GM18499 (cell line): Measurements from ENCODE around the gene TMEM135.
"Not testable (repeated sequence)": the region's sequence is repeated elsewhere in the genome, so short reads cannot be mapped to it uniquely, and the experiment has no call there.

Source experiments
- ATAC-seq: cut with Tn5 transposase; IDR thresholded peaks from one replicate; pipeline ENCODE4 v1.9.1; 2021; ENCODE audit warnings: moderate number of reproducible peaks; ENCODE audit not compliant: insufficient read depth, unreplicated experiment

The TMEM135 gene

GRCh38 chr11:87019613-87020271, 18.0 kb upstream of the TMEM135 start:
- ATAC-seq: no peak

- ATAC-seq: no peak
These were observed 17.4 kb upstream of the TMEM135 start for GRCh38 chr11:87020336-87020735.

GRCh38 chr11:87020764-87021365, 16.9 kb upstream of the TMEM135 start:
- ATAC-seq: no peak

GRCh38 chr11:87022254-87022653, 15.5 kb upstream of the TMEM135 start:
- no peak for ATAC-seq

GRCh38 chr11:87022738-87023137, 15.0 kb upstream of the TMEM135 start:
- ATAC-seq: no peak

GRCh38 chr11:87026415-87026814, 11.3 kb upstream of the TMEM135 start:
- ATAC-seq: not testable (repeated sequence)

GRCh38 chr11:87030458-87031054, 7.2 kb upstream of the TMEM135 start:
- ATAC-seq: no peak

GRCh38 chr11:87031433-87032170, 6.1 kb upstream of the TMEM135 start:
- no peak for ATAC-seq

- no peak for ATAC-seq
These were observed 4.2 kb upstream of the TMEM135 start for GRCh38 chr11:87033561-87033960.

GRCh38 chr11:87035976-87036583, 1.7 kb upstream of the TMEM135 start:
- ATAC-seq: no peak

- peak; percentile 1 for ATAC-seq
These were observed 831 bp upstream of the TMEM135 start for GRCh38 chr11:87036756-87037449.

GRCh38 chr11:87038235-87038977, 672 bp downstream of the TMEM135 start:
- no peak for ATAC-seq

GRCh38 chr11:87039371-87039770, 1.6 kb downstream of the TMEM135 start:
- no peak for ATAC-seq

- ATAC-seq: no peak
These were observed 6.2 kb downstream of the TMEM135 start for GRCh38 chr11:87043894-87044293.

GRCh38 chr11:87046824-87047223, 9.1 kb downstream of the TMEM135 start:
- ATAC-seq: no peak

GRCh38 chr11:87056091-87056490, 18.4 kb downstream of the TMEM135 start:
- ATAC-seq: no peak

GRCh38 chr11:87057749-87058148, 20.0 kb downstream of the TMEM135 start:
- ATAC-seq: no peak

GRCh38 chr11:87059596-87060390, 22.1 kb downstream of the TMEM135 start:
- ATAC-seq: no peak

GRCh38 chr11:87061766-87062165, 24.0 kb downstream of the TMEM135 start:
- ATAC-seq: no peak
